ENCODE results near the gene ZNF605.
"Not testable (repeated sequence)": the region's sequence is repeated elsewhere in the genome, so short reads cannot be mapped to it uniquely, and the experiment has no call there.

Gene ZNF605

DNA sequence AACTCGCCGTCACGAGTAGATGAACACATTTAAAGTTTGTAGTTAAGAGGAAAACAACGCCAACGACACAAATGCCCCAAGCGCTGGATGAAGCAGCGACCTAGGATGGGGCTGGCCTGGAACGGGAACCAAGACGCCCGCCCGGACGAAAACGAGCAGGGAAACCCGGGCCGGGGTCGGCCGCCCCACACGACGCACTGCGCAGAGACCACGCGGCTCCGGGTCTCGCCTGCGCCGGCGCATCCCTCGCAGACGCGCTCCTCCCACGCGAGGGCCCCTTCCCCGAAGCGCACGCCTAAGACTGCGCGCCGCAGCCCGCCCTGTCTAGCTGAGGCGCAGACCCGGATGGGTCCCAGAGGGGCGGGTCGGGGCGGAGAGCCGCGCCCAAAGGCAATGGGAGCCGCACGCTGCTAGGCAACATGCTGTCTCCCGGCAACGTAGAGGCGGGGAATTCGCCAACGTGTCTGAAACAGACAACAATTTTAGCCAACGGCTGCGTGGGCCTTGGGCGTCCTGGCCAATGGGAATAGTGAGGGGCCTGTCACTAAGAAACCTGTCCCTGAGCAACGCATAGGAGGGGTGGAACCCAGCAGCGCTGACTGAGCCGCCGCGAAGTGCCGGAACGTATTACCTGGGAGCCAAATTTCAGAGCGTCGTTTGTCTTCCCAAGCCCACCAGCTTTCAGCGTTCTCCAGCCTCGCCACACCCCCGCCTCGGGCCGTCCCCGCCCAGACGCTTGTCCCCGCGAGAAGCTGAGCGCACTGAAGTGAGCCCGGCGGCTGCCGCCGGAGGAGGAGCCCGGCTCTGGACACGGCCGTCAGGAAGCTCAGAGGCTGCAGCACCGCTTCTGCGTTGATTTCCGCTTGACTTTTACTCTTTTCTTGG is 47.7 kb downstream of the ZNF605 start:
- Histone ChIP-seq H3K9me3 (replicated peaks in 1 of 2; ENCODE audit: control insufficient read depth in 2 of 2, insufficient read depth in 1 of 2, low read depth in 1 of 2, low read length in 2 of 2) (peaks cover 4 to 29% of the 10 kb centered on the region in 2 donors), H2AFZ (ENCODE audit: low read length) (peak overlapping the region; percentile 95), H3K27me3 (ENCODE audit: control insufficient read depth in 3 of 3, insufficient read depth in 3 of 3, low read depth in 1 of 3, low read length in 3 of 3) (peaks cover 0 to 5% (median 2%) of the 10 kb centered on the region in 3 experiments), H3K4ac (ENCODE audit: low read length) (no peak overlapping the region), H3K23ac (ENCODE audit: low read depth, low read length, poor library complexity) (peak overlapping the region; percentile 93), H3K14ac (ENCODE audit: low read length) (no peak overlapping the region), H2BK120ac (ENCODE audit: low read depth, low read length) (no peak overlapping the region), H4K8ac (ENCODE audit: low read depth, low read length) (no peak overlapping the region), H3K18ac (ENCODE audit: low read length) (peak overlapping the region; percentile 97), H2BK15ac (ENCODE audit: low read length) (no peak overlapping the region), H3K79me1 (ENCODE audit: low read depth, low read length) (no peaks in the 10 kb centered on the region), H2AK5ac (ENCODE audit: low read depth, low read length) (no peak overlapping the region), H3K4me2 (ENCODE audit: insufficient read depth, low read length, poor library complexity, severe bottlenecking) (peak overlapping the region; percentile 93), H3K9ac (ENCODE audit: low read depth, low read length, poor library complexity) (peak overlapping the region; percentile 94), H3K36me3 (replicated peaks in 1 of 2; ENCODE audit: control insufficient read depth in 2 of 2, insufficient read depth in 2 of 2, low read length in 2 of 2) (no peaks in the 10 kb centered on the region), H3K4me1 (ENCODE audit: control insufficient read depth in 2 of 2, insufficient read depth in 1 of 2, low read depth in 1 of 2, low read length in 2 of 2) (peaks cover 0 to 3% of the 10 kb centered on the region in 2 donors), H2BK5ac (ENCODE audit: low read length) (peak overlapping the region; percentile 75), H3K27ac (replicated peaks; ENCODE audit: low read length) (peak overlapping the region; percentile 83), H3K4me3 (ENCODE audit: low read length in 2 of 2) (peak overlapping the region; percentile 66 to 85), H2BK12ac (ENCODE audit: low read length) (peak overlapping the region; percentile 58), H4K91ac (ENCODE audit: low read depth, low read length, poor library complexity) (no peak overlapping the region)
- no CpG with 5 or more reads among the region's 85 CpGs for WGBS, 2 donors (ENCODE audit: extremely low coverage in 2 of 2, insufficient read length in 2 of 2, insufficient replicate concordance in 1 of 2)
- peak; percentile 97 for DNase-seq (ENCODE audit: low spot score)

DNA sequence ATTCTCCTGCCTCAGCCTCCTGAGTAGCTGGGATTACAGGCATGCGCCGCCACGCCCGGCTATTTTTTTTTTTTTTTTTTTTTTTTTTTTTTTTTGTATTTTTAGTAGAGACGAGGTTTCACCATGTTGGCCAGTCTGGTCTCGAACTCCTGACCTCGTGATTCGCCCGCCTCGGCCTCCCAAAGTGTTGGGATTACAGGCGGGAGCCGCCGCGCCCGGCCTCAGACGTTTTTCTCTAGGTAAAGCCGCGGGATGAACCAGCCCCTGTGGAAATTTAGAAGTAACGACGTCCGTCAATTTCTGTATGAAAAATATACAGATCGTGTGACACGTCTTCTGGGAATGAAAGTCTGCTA is 48.3 kb downstream of the ZNF605 start:
- WGBS, 2 donors (ENCODE audit: extremely low coverage in 2 of 2, insufficient read length in 2 of 2, insufficient replicate concordance in 1 of 2): no CpG with 5 or more reads among the region's 23 CpGs
- H2BK15ac ChIP-seq (ENCODE audit: low read length): not testable (repeated sequence)

DNA sequence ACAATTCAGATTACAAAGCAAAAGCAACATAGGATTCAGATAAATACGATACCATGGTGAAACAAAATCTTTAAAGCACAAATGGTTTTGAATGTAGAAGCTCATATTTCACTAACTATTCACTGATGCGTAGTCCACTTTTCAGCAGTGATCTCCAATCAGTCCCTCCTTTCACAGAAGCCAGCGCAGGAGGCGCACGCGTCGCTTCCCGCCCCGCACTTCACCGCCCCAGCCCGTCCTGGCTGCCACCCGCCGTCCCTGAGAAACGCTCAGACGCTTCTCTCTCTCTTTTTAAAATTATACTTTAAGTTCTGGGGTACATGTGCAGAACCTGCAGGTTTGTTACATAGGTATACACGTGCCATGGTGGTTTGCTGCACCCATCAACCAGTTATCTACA is 48.9 kb downstream of the ZNF605 start:
- no peaks in the 10 kb centered on the region for H3K79me1 ChIP-seq (ENCODE audit: low read depth, low read length)
- no peak overlapping the region for H2AK5ac ChIP-seq (ENCODE audit: low read depth, low read length)
- no peak overlapping the region for H4K8ac ChIP-seq (ENCODE audit: low read depth, low read length)
- H3K4me3 ChIP-seq (ENCODE audit: low read length in 2 of 2): no peak overlapping the region
- no peaks in the 10 kb centered on the region for H3K36me3 ChIP-seq (replicated peaks in 1 of 2; ENCODE audit: control insufficient read depth in 2 of 2, insufficient read depth in 2 of 2, low read length in 2 of 2)
- H4K91ac ChIP-seq (ENCODE audit: low read depth, low read length, poor library complexity): no peak overlapping the region
- H3K14ac ChIP-seq (ENCODE audit: low read length): no peak overlapping the region
- peaks cover 0 to 5% (median 2%) of the 10 kb centered on the region in 3 experiments for H3K27me3 ChIP-seq (ENCODE audit: control insufficient read depth in 3 of 3, insufficient read depth in 3 of 3, low read depth in 1 of 3, low read length in 3 of 3)
- no peak overlapping the region for H2BK12ac ChIP-seq (ENCODE audit: low read length)
- no peak overlapping the region for H3K18ac ChIP-seq (ENCODE audit: low read length)
- H3K9me3 ChIP-seq (replicated peaks in 1 of 2; ENCODE audit: control insufficient read depth in 2 of 2, insufficient read depth in 1 of 2, low read depth in 1 of 2, low read length in 2 of 2): peaks cover 4 to 27% of the 10 kb centered on the region in 2 donors
- peaks cover 0 to 3% of the 10 kb centered on the region in 2 donors for H3K4me1 ChIP-seq (ENCODE audit: control insufficient read depth in 2 of 2, insufficient read depth in 1 of 2, low read depth in 1 of 2, low read length in 2 of 2)
- H2BK120ac ChIP-seq (ENCODE audit: low read depth, low read length): no peak overlapping the region
- no peak overlapping the region for H3K23ac ChIP-seq (ENCODE audit: low read depth, low read length, poor library complexity)
- no peak overlapping the region for H3K4me2 ChIP-seq (ENCODE audit: insufficient read depth, low read length, poor library complexity, severe bottlenecking)
- DNase-seq (ENCODE audit: low spot score): no peak
- no peak overlapping the region for H3K27ac ChIP-seq (replicated peaks; ENCODE audit: low read length)
- H3K4ac ChIP-seq (ENCODE audit: low read length): no peak overlapping the region
- H2BK5ac ChIP-seq (ENCODE audit: low read length): no peak overlapping the region
- no peak overlapping the region for H2AFZ ChIP-seq (ENCODE audit: low read length)
- H3K9ac ChIP-seq (ENCODE audit: low read depth, low read length, poor library complexity): no peak overlapping the region
- no peak overlapping the region for H2BK15ac ChIP-seq (ENCODE audit: low read length)
- WGBS, 2 donors (ENCODE audit: extremely low coverage in 2 of 2, insufficient read length in 2 of 2, insufficient replicate concordance in 1 of 2): no CpG with 5 or more reads among the region's 16 CpGs

More for the DNA sequence above, 48.3 kb downstream of the ZNF605 start:
- not testable (repeated sequence) for H3K27me3 ChIP-seq (ENCODE audit: control insufficient read depth in 3 of 3, insufficient read depth in 3 of 3, low read depth in 1 of 3, low read length in 3 of 3); H2AK5ac ChIP-seq (ENCODE audit: low read depth, low read length); H3K4me1 ChIP-seq (ENCODE audit: control insufficient read depth in 2 of 2, insufficient read depth in 1 of 2, low read depth in 1 of 2, low read length in 2 of 2); H3K14ac ChIP-seq (ENCODE audit: low read length); H2BK120ac ChIP-seq (ENCODE audit: low read depth, low read length); DNase-seq (ENCODE audit: low spot score); H4K91ac ChIP-seq (ENCODE audit: low read depth, low read length, poor library complexity); H2BK5ac ChIP-seq (ENCODE audit: low read length); H4K8ac ChIP-seq (ENCODE audit: low read depth, low read length); H3K79me1 ChIP-seq (ENCODE audit: low read depth, low read length); H3K9ac ChIP-seq (ENCODE audit: low read depth, low read length, poor library complexity); H3K23ac ChIP-seq (ENCODE audit: low read depth, low read length, poor library complexity); H3K36me3 ChIP-seq (replicated peaks in 1 of 2; ENCODE audit: control insufficient read depth in 2 of 2, insufficient read depth in 2 of 2, low read length in 2 of 2); H3K4ac ChIP-seq (ENCODE audit: low read length); H2BK12ac ChIP-seq (ENCODE audit: low read length)
- peak overlapping the region; percentile 93 for H3K4me2 ChIP-seq (ENCODE audit: insufficient read depth, low read length, poor library complexity, severe bottlenecking)
- H3K27ac ChIP-seq (replicated peaks; ENCODE audit: low read length): peak overlapping the region; percentile 2
- H3K4me3 ChIP-seq (ENCODE audit: low read length in 2 of 2): peak overlapping the region; percentile 66 to 85
- peak overlapping the region; percentile 95 for H2AFZ ChIP-seq (ENCODE audit: low read length)
- peaks cover 4 to 27% of the 10 kb centered on the region in 2 donors for H3K9me3 ChIP-seq (replicated peaks in 1 of 2; ENCODE audit: control insufficient read depth in 2 of 2, insufficient read depth in 1 of 2, low read depth in 1 of 2, low read length in 2 of 2)
- H3K18ac ChIP-seq (ENCODE audit: low read length): peak overlapping the region; percentile 95

DNA sequence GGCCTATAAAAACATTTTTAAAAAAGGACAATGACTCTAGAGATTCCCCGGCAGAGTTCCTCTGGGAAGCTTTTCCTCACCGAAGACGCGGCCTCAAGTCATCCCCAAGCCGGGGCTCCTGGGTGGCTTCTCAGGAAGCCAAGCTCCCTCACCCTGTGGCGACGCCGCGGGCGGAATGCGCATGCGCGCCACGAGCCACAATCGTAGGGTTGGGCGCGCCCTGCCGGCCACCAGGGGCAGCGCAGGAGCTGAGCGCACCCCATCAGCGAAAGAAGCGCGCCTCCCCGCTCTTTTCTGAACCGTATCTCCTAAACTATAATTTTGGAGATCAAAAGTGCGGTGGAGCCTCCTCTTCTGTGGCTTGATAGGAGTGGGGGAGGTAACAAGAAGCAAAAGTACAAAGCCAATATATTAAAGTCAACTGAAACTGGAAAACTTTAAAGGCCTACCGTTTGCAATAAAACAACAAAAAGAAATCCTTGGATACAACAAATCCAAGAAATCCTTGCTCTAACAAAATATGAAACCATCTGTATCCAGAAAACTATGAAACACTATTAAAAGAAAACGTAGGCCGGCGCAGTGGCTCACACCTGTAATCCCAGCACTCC is 51.3 kb downstream of the ZNF605 start:
- WGBS, 2 donors (ENCODE audit: extremely low coverage in 2 of 2, insufficient read length in 2 of 2, insufficient replicate concordance in 1 of 2): no CpG with 5 or more reads among the region's 30 CpGs
- no peak overlapping the region for H3K4ac ChIP-seq (ENCODE audit: low read length)

More for the DNA sequence above, 51.3 kb downstream of the ZNF605 start:
- Histone ChIP-seq H3K23ac (ENCODE audit: low read depth, low read length, poor library complexity) (no peak overlapping the region), H2BK15ac (ENCODE audit: low read length) (no peak overlapping the region), H3K27ac (replicated peaks; ENCODE audit: low read length) (no peak overlapping the region), H3K14ac (ENCODE audit: low read length) (no peak overlapping the region), H3K18ac (ENCODE audit: low read length) (no peak overlapping the region), H3K9me3 (replicated peaks in 1 of 2; ENCODE audit: control insufficient read depth in 2 of 2, insufficient read depth in 1 of 2, low read depth in 1 of 2, low read length in 2 of 2) (peaks cover 4 to 12% of the 10 kb centered on the region in 2 donors), H2BK120ac (ENCODE audit: low read depth, low read length) (no peak overlapping the region), H2BK5ac (ENCODE audit: low read length) (no peak overlapping the region), H2AFZ (ENCODE audit: low read length) (peak overlapping the region; percentile 75), H3K79me1 (ENCODE audit: low read depth, low read length) (no peaks in the 10 kb centered on the region), H3K36me3 (replicated peaks in 1 of 2; ENCODE audit: control insufficient read depth in 2 of 2, insufficient read depth in 2 of 2, low read length in 2 of 2) (no peaks in the 10 kb centered on the region), H2BK12ac (ENCODE audit: low read length) (no peak overlapping the region), H2AK5ac (ENCODE audit: low read depth, low read length) (no peak overlapping the region), H3K9ac (ENCODE audit: low read depth, low read length, poor library complexity) (no peak overlapping the region), H4K91ac (ENCODE audit: low read depth, low read length, poor library complexity) (no peak overlapping the region), H3K4me1 (ENCODE audit: control insufficient read depth in 2 of 2, insufficient read depth in 1 of 2, low read depth in 1 of 2, low read length in 2 of 2) (peaks cover 0 to 3% of the 10 kb centered on the region in 2 donors), H3K4me2 (ENCODE audit: insufficient read depth, low read length, poor library complexity, severe bottlenecking) (no peak overlapping the region), H4K8ac (ENCODE audit: low read depth, low read length) (no peak overlapping the region), H3K4me3 (ENCODE audit: low read length in 2 of 2) (no peak overlapping the region), H3K27me3 (ENCODE audit: control insufficient read depth in 3 of 3, insufficient read depth in 3 of 3, low read depth in 1 of 3, low read length in 3 of 3) (peaks cover 0 to 5% (median 2%) of the 10 kb centered on the region in 3 experiments)
- peak; percentile 30 for DNase-seq (ENCODE audit: low spot score)

Measured in neuronal stem cell (in vitro differentiated cells).